ENCODE results near the gene HSD17B11. TPM values are rescaled to one million over a fixed set of nuclear protein-coding genes. Genes with fewer than 3 reads are reported as not detected.

The HSD17B11 gene, protein sequence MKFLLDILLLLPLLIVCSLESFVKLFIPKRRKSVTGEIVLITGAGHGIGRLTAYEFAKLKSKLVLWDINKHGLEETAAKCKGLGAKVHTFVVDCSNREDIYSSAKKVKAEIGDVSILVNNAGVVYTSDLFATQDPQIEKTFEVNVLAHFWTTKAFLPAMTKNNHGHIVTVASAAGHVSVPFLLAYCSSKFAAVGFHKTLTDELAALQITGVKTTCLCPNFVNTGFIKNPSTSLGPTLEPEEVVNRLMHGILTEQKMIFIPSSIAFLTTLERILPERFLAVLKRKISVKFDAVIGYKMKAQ
- 36.3 and 40.0 TPM in 2 replicates for total RNA-seq

DNA sequence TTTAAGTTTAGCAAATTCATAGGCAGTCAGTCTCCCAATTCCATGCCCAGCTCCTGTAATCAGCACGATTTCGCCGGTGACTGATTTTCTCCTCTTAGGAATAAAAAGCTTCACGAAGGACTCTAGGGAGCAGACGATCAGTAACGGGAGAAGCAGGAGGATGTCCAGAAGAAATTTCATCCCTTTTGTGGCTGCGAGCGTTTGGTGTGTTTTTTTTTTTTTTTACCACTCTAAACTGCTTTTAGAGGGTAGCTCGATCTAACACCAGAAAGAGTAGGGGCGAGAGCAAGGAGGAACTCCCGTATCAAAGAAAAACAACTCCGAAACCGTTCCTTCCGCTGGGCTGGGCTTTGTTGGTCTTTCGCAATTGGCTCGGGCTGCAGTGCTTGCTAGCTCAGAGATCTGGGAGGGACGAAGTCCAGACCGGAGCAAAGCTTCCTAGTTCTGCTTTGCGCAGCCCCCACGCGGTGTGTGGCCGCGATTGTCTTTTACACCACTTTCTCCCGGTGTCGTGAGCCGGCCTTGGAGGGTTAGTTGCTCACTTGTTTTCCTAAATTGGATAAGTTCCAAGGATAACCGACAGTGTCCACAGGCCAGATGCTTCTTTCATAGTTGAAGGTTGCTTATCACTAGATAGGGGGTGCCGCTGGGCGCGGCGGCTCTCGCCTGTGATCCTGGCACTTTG, at the start of gene HSD17B11:
HSD17B11 (minus strand) TSS at position 298 of the 685 bp plus-strand sequence; CDS start at position 180, 118 bp downstream.

DNA sequence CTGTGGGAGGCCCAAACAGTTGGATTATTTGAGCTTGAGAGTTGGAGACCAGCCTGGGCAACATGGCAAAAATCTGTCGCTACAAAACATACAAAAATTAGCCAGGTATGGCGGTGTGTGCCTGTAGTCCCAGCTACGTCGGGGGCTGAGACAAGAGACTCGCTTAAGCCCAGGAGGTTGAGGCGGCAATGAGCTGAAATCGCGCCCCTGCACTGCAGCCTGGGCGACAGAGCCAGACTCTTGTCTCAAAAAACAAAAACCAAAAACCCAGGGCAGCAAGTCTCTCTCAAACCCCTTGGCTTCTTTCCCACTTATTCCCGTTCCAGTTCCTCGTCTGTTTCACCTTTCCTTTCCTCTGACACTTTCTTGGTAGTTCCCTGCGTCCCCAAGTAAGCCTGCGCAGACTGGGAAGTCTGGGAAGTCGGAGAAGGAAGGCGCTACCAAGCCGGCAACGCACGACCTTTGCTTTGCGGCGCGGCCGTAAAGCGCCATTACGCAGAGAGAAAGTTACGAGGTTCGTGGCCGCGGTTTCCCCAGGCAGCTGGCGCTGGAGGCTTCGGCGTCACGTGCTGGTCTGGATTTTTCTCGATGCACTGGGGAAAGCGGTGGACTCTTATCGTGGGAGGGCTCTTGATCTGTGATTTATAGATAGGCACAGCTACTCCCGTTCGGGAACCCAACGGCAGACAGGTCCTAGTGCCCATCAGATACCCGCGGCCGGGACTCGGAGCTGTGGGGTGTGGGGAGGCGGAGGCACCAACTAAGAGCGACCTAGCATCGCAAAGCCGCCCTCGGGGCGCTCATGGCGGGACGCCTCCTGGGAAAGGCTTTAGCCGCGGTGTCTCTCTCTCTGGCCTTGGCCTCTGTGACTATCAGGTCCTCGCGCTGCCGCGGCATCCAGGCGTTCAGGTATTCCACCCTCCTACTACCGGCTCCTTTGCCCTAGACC, 31.4 kb upstream of the HSD17B11 start, which contains the start of gene NUDT9:
NUDT9 (plus strand) TSS at position 470 of the 949 bp plus-strand sequence; CDS start at position 803, 333 bp downstream.

DNA sequence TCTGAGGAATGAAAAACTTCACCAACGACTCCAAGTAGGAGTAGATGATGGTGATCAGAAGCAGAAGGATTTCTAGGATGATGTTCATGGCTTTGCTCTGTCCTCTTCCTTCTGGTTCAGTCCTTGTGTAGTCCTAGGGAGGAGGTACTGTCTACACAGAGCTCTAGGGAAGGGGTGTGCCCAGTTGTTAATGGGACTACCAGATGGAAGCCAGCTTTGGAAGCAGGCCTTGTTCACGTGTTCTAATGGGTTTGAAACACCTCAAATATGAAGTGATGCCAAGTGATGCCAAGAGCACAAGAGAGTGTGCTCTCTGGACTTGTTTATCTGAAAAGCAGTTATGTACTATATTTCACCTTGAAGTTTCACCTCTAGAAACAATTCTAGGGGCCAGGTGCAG, 68.2 kb downstream of the HSD17B11 start, which contains the start of gene HSD17B13:
HSD17B13 (minus strand) TSS at position 129 of the 400 bp plus-strand sequence; CDS start at position 88, 41 bp downstream.

Other genes starting within 250 kb of the HSD17B11 start
- gene KLHL8, start 170.6 kb downstream of the HSD17B11 start, total RNA-seq = 14.8 and 38.5 TPM in 2 replicates
- gene HSD17B13, start 68.3 kb downstream of the HSD17B11 start, total RNA-seq = under 0.01 and 0.16 TPM in 2 replicates
- 15.9 and 16.6 TPM in 2 replicates for gene NUDT9, start 31.4 kb upstream of the HSD17B11 start, total RNA-seq
- 1.3 and 1.5 TPM in 2 replicates for gene SPARCL1, start 138.2 kb upstream of the HSD17B11 start, total RNA-seq
- not detected in 2 replicates for gene DSPP, start 217.3 kb upstream of the HSD17B11 start, total RNA-seq

Measured in bronchial smooth muscle cell (primary cell).